ENCODE data around the gene UBTD1.

UBTD1 gene

GRCh38 chr10:97612386-97612785 lies 113.7 kb downstream of the UBTD1 start:
- TF ChIP-seq, protein P1, sequence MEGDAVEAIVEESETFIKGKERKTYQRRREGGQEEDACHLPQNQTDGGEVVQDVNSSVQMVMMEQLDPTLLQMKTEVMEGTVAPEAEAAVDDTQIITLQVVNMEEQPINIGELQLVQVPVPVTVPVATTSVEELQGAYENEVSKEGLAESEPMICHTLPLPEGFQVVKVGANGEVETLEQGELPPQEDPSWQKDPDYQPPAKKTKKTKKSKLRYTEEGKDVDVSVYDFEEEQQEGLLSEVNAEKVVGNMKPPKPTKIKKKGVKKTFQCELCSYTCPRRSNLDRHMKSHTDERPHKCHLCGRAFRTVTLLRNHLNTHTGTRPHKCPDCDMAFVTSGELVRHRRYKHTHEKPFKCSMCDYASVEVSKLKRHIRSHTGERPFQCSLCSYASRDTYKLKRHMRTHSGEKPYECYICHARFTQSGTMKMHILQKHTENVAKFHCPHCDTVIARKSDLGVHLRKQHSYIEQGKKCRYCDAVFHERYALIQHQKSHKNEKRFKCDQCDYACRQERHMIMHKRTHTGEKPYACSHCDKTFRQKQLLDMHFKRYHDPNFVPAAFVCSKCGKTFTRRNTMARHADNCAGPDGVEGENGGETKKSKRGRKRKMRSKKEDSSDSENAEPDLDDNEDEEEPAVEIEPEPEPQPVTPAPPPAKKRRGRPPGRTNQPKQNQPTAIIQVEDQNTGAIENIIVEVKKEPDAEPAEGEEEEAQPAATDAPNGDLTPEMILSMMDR (IDR thresholded peaks at IDR 0.05; ENCODE audit: low read depth, low read length), result peak; percentile 28; the same call in 1 of the 2 replicates
- DNase-seq, result peak; percentile 20
- Histone ChIP-seq H3K9me3 (ENCODE audit: severe bottlenecking) (no peaks in the 10 kb centered on the region), H3K27me3 (ENCODE audit: insufficient read depth, low read depth, severe bottlenecking) (no peaks in the 10 kb centered on the region), H3K27ac (no peak overlapping the region), H3K4me3 (ENCODE audit: low read depth, low read length) (no peak overlapping the region), H3K36me3 (no peaks in the 10 kb centered on the region)

DNA sequence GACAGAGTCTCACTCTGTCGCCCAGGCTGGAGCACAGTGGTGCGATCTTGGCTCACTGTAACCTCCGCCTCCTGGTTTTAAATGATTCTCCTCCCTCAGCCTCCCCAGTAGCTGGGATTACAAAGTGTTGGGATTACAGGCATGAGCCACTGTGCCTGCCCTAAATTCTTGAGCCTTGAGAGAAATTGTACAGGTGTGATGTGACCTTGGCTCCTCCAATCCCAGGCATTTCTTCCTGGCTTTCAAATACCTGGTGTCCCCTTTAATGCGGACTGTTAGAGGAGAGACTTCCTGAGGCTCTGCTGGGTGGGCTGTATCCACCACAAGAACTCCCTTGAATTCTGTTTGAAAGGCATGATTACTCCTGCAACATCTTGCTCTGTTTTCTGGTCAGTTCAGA lies 119.6 kb downstream of the UBTD1 start:
- Histone ChIP-seq H3K9me3 (ENCODE audit: severe bottlenecking) (no peaks in the 10 kb centered on the region), H3K27ac (no peak overlapping the region), H3K27me3 (ENCODE audit: insufficient read depth, low read depth, severe bottlenecking) (no peaks in the 10 kb centered on the region), H3K4me3 (ENCODE audit: low read depth, low read length) (no peak overlapping the region), H3K36me3 (no peaks in the 10 kb centered on the region)
- TF ChIP-seq, protein P1 (IDR thresholded peaks at IDR 0.05; ENCODE audit: low read depth, low read length), result no peak
- DNase-seq, result no peak

DNA sequence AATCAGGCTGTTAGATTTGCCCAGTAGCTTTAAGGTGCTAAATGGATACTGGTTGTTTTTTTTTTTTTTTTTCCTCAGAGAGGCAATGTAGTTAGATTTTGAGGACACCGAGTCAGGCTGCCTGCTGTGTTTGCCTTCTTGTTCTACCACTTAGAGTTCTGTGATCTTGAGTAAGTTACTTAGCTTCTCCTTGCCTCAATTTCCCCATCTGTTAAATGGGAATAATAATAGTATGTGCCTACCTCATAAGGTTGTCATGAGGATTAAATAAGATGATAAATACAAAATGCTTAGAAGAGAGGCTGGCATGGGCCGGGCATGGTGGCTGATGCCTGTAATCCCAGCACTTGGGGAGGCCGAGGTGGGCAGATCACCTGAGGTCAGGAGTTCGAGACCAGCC lies 120.0 kb downstream of the UBTD1 start:
- Histone ChIP-seq H3K27me3 (ENCODE audit: insufficient read depth, low read depth, severe bottlenecking) (no peaks in the 10 kb centered on the region), H3K4me3 (ENCODE audit: low read depth, low read length) (no peak overlapping the region), H3K9me3 (ENCODE audit: severe bottlenecking) (no peaks in the 10 kb centered on the region), H3K36me3 (no peaks in the 10 kb centered on the region), H3K27ac (no peak overlapping the region)
- no peak for DNase-seq
- TF ChIP-seq, protein P1 (IDR thresholded peaks at IDR 0.05; ENCODE audit: low read depth, low read length), result no peak

Data from WERI-Rb-1 (cell line).